Measurements from ENCODE around the gene CAPN3.

DNA sequence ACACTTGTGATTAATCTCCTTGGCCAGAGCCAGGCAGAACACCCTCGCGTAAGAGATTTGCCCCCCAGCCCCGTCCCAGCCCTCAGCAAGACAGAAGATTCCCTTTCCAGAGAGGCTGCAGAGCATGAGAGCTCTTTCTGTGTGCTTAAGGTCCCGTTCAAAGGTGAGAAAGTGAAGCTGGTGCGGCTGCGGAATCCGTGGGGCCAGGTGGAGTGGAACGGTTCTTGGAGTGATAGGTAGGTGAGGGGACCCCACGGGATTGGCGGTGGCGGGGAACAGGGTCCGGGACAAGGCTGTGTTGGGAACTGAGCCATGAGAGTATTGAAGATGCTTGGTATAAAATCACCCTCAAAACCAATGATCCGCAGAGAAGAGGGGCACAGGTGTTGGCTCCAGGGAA lies 34.8 kb downstream of the CAPN3 start:
- no peak for TF ChIP-seq CTCF (conservative IDR thresholded peaks at IDR 0.05; ENCODE audit: low read depth in 2 of 2)
- no peak for TF ChIP-seq REST (IDR thresholded peaks at IDR 0.05; ENCODE audit: unreplicated experiment)
- no peak for TF ChIP-seq EZH2 (IDR thresholded peaks at IDR 0.05; ENCODE audit: low read depth, unreplicated experiment)
- TF ChIP-seq POLR2AphosphoS5 (IDR thresholded peaks at IDR 0.05; ENCODE audit: low read depth), result no peak
- no peak for TF ChIP-seq EZH2phosphoT487 (IDR thresholded peaks at IDR 0.05; ENCODE audit: unreplicated experiment)
- no peak for TF ChIP-seq CREB1 (CRISPR knock-in tag; IDR thresholded peaks at IDR 0.05; ENCODE audit: low read depth)

All from GM23338 (cell line).